H9 (cell line): Measurements from ENCODE around the gene PLA2G5. TPM values are rescaled to one million over a fixed set of nuclear protein-coding genes. Genes with fewer than 3 reads are reported as not detected.
A peak's percentile ranks its signal among the peaks of the same experiment; 100 is the strongest.

Source experiments
- DNase-seq: peaks from one replicate; pipeline ENCODE4 v3.0.0-alpha.2; 2017
- H2AFZ ChIP-seq: one replicate; pipeline ENCODE4 v1.6.1; 2013; ENCODE audit warnings: mild to moderate bottlenecking, low read length, control low read depth, moderate library complexity
- H2AK5ac ChIP-seq: 2 replicates; pipeline ENCODE4 v1.6.1; 2013; ENCODE audit warnings: low read length, control low read depth, mixed read lengths; ENCODE audit not compliant: insufficient read length
- H2BK120ac ChIP-seq: one replicate; pipeline ENCODE4 v1.6.1; 2013; ENCODE audit warnings: low read depth, mild to moderate bottlenecking, low read length, control low read depth, inconsistent platforms; ENCODE audit not compliant: poor library complexity, severe bottlenecking
- H2BK12ac ChIP-seq: 2 replicates; pipeline ENCODE4 v1.6.1; 2013; ENCODE audit warnings: low read length, control low read depth, mixed read lengths, low read depth; ENCODE audit not compliant: insufficient read length
- H2BK15ac ChIP-seq: 2 replicates; pipeline ENCODE4 v1.6.1; 2013; ENCODE audit warnings: low read depth, low read length, control low read depth
- H2BK20ac ChIP-seq: one replicate; pipeline ENCODE4 v1.6.1; 2013; ENCODE audit warnings: low read depth, mild to moderate bottlenecking, low read length, control low read depth, inconsistent platforms; ENCODE audit not compliant: poor library complexity, severe bottlenecking
- H2BK5ac ChIP-seq: 2 replicates; pipeline ENCODE4 v1.6.1; 2013; ENCODE audit warnings: low read length, control low read depth, mixed read lengths; ENCODE audit not compliant: insufficient read length
- H3K14ac ChIP-seq: 2 replicates; pipeline ENCODE4 v1.6.1; 2013; ENCODE audit warnings: low read length, control low read depth; ENCODE audit not compliant: insufficient read depth
- H3K18ac ChIP-seq: 2 replicates; pipeline ENCODE4 v1.6.1; 2013; ENCODE audit warnings: low read depth, mild to moderate bottlenecking, mixed read lengths, low read length, control low read depth; ENCODE audit not compliant: insufficient read length
- H3K23ac ChIP-seq: 2 replicates; pipeline ENCODE4 v1.6.1; 2013; ENCODE audit warnings: low read length, control low read depth, mixed read lengths, low read depth; ENCODE audit not compliant: insufficient read length
- H3K23me2 ChIP-seq: 2 replicates; pipeline ENCODE4 v1.6.1; 2013; ENCODE audit warnings: low read depth, mild to moderate bottlenecking, mixed read lengths, low read length, control low read depth; ENCODE audit not compliant: insufficient read length, poor library complexity, severe bottlenecking
- H3K27ac ChIP-seq: 2 replicates; pipeline ENCODE4 v1.5.1; 2013; ENCODE audit warnings: low read length, control low read depth, mixed read lengths, low read depth; ENCODE audit not compliant: insufficient read length
- H3K27me3 ChIP-seq: 2 replicates; pipeline ENCODE4 v1.6.1; 2013; ENCODE audit warnings: low read length, control low read depth, inconsistent platforms; ENCODE audit not compliant: insufficient read depth
- H3K4ac ChIP-seq: 2 replicates; pipeline ENCODE4 v1.6.1; 2013; ENCODE audit warnings: low read depth, mild to moderate bottlenecking, control low read depth, inconsistent platforms, low read length, moderate library complexity
- H3K4me1 ChIP-seq: 2 replicates; pipeline ENCODE4 v1.6.1; 2013; ENCODE audit warnings: low read length, control low read depth, inconsistent platforms; ENCODE audit not compliant: insufficient read depth
- H3K4me2 ChIP-seq: 2 replicates; pipeline ENCODE4 v1.6.1; 2013; ENCODE audit warnings: low read length, control low read depth, mixed read lengths; ENCODE audit not compliant: insufficient read length, insufficient read depth
- H3K56ac ChIP-seq: 2 replicates; pipeline ENCODE4 v1.6.1; 2013; ENCODE audit warnings: low read depth, mild to moderate bottlenecking, mixed read lengths, low read length, control low read depth; ENCODE audit not compliant: insufficient read length
- H3K79me1 ChIP-seq: 2 replicates; pipeline ENCODE4 v1.6.1; 2013; ENCODE audit warnings: low read depth, mild to moderate bottlenecking, moderate library complexity, low read length, control low read depth, inconsistent platforms; ENCODE audit not compliant: insufficient read depth, poor library complexity, severe bottlenecking
- H3K79me2 ChIP-seq: 2 replicates; pipeline ENCODE4 v1.6.1; 2013; ENCODE audit warnings: low read length, control low read depth, inconsistent platforms; ENCODE audit not compliant: insufficient read depth
- H3K9ac ChIP-seq: 2 replicates; pipeline ENCODE4 v1.6.1; 2013; ENCODE audit warnings: low read length, control low read depth, mixed read lengths; ENCODE audit not compliant: insufficient read length; ENCODE audit errors: extremely low read depth
- H3K9me3 ChIP-seq: one replicate; pipeline ENCODE4 v1.6.1; 2013; ENCODE audit warnings: low read depth, low read length, inconsistent platforms; ENCODE audit not compliant: control insufficient read depth
- H3T11ph ChIP-seq: one replicate; pipeline ENCODE4 v1.6.1; 2013; ENCODE audit warnings: mild to moderate bottlenecking, low read length, control low read depth, inconsistent platforms
- H4K20me1 ChIP-seq: one replicate; pipeline ENCODE4 v1.6.1; 2013; ENCODE audit not compliant: control insufficient read depth, insufficient read length, insufficient read depth
- H4K5ac ChIP-seq: 2 replicates; pipeline ENCODE4 v1.6.1; 2013; ENCODE audit warnings: low read depth, mild to moderate bottlenecking, mixed read lengths, low read length, control low read depth; ENCODE audit not compliant: insufficient read length
- H4K8ac ChIP-seq: replicated peaks from 2 replicates; pipeline ENCODE4 v1.6.1; 2013; ENCODE audit warnings: low read length, control low read depth, mixed read lengths, low read depth; ENCODE audit not compliant: insufficient read length
- H4K91ac ChIP-seq: 2 replicates; pipeline ENCODE4 v1.6.1; 2013; ENCODE audit warnings: low read depth, mild to moderate bottlenecking, moderate library complexity, mixed read lengths, low read length, control low read depth; ENCODE audit not compliant: insufficient read length
- H3K27ac Mint-ChIP-seq, 3 experiments: 2 replicates in 2 of 3; 3 replicates in 1 of 3; pipeline ENCODE4 v1.8.0; 2020 to 2021; ENCODE audit warnings: mixed read lengths in 3 of 3, mild to moderate bottlenecking in 1 of 3, moderate library complexity in 1 of 3
- H3K27me3 Mint-ChIP-seq: 2 replicates; pipeline ENCODE4 v1.8.0; 2021; ENCODE audit warnings: low read depth, mild to moderate bottlenecking, moderate library complexity, mixed read lengths
- H3K36me3 Mint-ChIP-seq, 3 experiments: 2 replicates in 2 of 3; 3 replicates in 1 of 3; pipeline ENCODE4 v1.8.0; 2020 to 2021; ENCODE audit warnings: low read depth in 3 of 3, mixed read lengths in 3 of 3; ENCODE audit not compliant: insufficient read depth in 1 of 3
- H3K4me1 Mint-ChIP-seq, 2 experiments: 2 replicates each; pipeline ENCODE4 v1.8.0; 2020; ENCODE audit warnings: mixed read lengths in 2 of 2
- H3K4me3 Mint-ChIP-seq, 2 experiments: 2 replicates in 1 of 2; 3 replicates in 1 of 2; pipeline ENCODE4 v1.8.0; 2020 to 2021; ENCODE audit warnings: mild to moderate bottlenecking in 2 of 2, mixed read lengths in 2 of 2, moderate library complexity in 1 of 2
- H3K9me3 Mint-ChIP-seq, 2 experiments: 2 replicates in 1 of 2; 3 replicates in 1 of 2; pipeline ENCODE4 v1.8.0; 2020; ENCODE audit warnings: mild to moderate bottlenecking in 2 of 2, mixed read lengths in 2 of 2, moderate library complexity in 1 of 2
- CTCF ChIP-seq: fragments of 200-600 bp; sonication (generic); conservative IDR thresholded peaks from 3 replicates; pipeline ENCODE4 v1.8.0; 2021; ENCODE audit warnings: antibody characterized with exemption, mild to moderate bottlenecking
- WGBS: extraction: QIAGEN DNeasy Blood & Tissue Kit; methylation state at CpG from one replicate; pipeline ENCODE4 v1.1.7; 2013; ENCODE audit warnings: missing lambda C conversion rate, low lambda C conversion rate, mixed read lengths; ENCODE audit not compliant: insufficient read length; ENCODE audit errors: extremely low coverage; 5-methylcytosine and 5-hydroxymethylcytosine counted together
- total RNA-seq: library from RNA; stranded (reverse); gene quantifications from 2 replicates; pipeline ENCODE4 v1.2.1, GENCODE V29; 2021

The PLA2G5 gene
- total RNA-seq, 1 experiment from 2014 or later: not detected

DNA sequence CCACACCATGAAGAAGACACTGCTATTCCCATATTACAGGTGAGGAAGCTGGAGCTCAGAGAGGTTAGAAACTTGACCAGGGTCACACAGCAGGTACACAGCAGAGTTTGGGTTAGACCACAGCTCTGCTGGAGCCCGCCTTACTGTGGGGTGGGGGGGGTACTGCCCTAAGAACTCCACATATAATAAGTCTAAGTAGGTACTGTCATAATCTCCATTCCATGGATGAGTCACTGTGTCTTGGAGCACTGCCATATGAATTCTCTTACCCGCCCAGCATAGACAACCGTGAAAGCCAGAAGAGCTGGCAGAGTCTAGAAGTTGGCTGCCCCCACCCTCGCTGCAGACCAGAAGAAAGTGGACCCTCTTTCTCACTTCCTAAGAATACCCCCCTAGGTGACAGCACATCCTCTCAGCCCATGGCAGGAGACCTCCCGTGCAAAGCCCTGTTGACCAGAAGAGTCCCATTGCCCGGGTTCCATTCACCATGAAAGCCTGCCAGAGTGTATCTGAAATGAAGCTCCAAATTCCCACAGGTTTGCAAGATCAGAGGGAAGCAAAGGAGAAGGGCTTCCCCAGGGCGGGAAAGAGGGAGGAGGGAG lies 54.6 kb downstream of the PLA2G5 start:
- Histone ChIP-seq H2BK120ac (peak overlapping the region; percentile 16), H3K9me3 (no peaks in the 10 kb centered on the region), H2AFZ (no peak overlapping the region), H4K5ac (no peak overlapping the region), H4K8ac (no peak overlapping the region), H2BK5ac (no peak overlapping the region), H3K56ac (no peak overlapping the region), H2AK5ac (no peak overlapping the region), H2BK20ac (no peak overlapping the region), H2BK12ac (no peak overlapping the region), H3K4me2 (no peak overlapping the region), H3T11ph (no peak overlapping the region), H3K23ac (no peak overlapping the region), H3K27ac (no peak overlapping the region), H4K20me1 (no peaks in the 10 kb centered on the region), H3K79me2 (no peaks in the 10 kb centered on the region), H3K9ac (no peak overlapping the region), H3K18ac (no peak overlapping the region), H2BK15ac (no peak overlapping the region), H3K4ac (no peak overlapping the region), H3K23me2 (no peaks in the 10 kb centered on the region), H3K27me3 (no peaks in the 10 kb centered on the region; the same call in 1 of the 2 replicates), H3K14ac (no peak overlapping the region), H3K79me1 (no peaks in the 10 kb centered on the region), H3K4me1 (no peaks in the 10 kb centered on the region), H4K91ac (no peak overlapping the region)
- H3K27me3 Mint-ChIP-seq: peaks cover 17% of the 10 kb centered on the region
- no CpG with 5 or more reads among the region's 7 CpGs for WGBS
- DNase-seq: no peak
- H3K36me3 Mint-ChIP-seq: no peaks in the 10 kb centered on the region; a peak in 1 of 7 replicates
- H3K9me3 Mint-ChIP-seq: peaks cover 0 to 3% of the 10 kb centered on the region in 2 experiments; a peak in 2 of 5 replicates
- no peak for TF ChIP-seq CTCF
- peaks cover 4% of the 10 kb centered on the region in 2 experiments; a peak in 3 of 4 replicates for H3K4me1 Mint-ChIP-seq
- no peak overlapping the region for H3K27ac Mint-ChIP-seq
- no peak overlapping the region for H3K4me3 Mint-ChIP-seq
